Measurements from ENCODE around the gene PRIM2. TPM values are rescaled to one million over a fixed set of nuclear protein-coding genes. Genes with fewer than 3 reads are reported as not detected.
"Not testable (repeated sequence)": the region's sequence is repeated elsewhere in the genome, so short reads cannot be mapped to it uniquely, and the experiment has no call there.

The PRIM2 gene
- total RNA-seq, 1 experiment from 2014 or later = 14.8 TPM

- no peak for DNase-seq (ENCODE audit: extremely low read depth, low read depth)
Observed at GRCh38 chr6:57306273-57306672, 11.2 kb upstream of the PRIM2 start.

- DNase-seq (ENCODE audit: extremely low read depth, low read depth) = no peak
Observed at GRCh38 chr6:57307850-57308249, 9.6 kb upstream of the PRIM2 start.

GRCh38 chr6:57308755-57309154 is 8.7 kb upstream of the PRIM2 start:
- DNase-seq (ENCODE audit: extremely low read depth, low read depth) = not testable (repeated sequence)

GRCh38 chr6:57310095-57310816 is 7.2 kb upstream of the PRIM2 start:
- not testable (repeated sequence) for DNase-seq (ENCODE audit: extremely low read depth, low read depth)

GRCh38 chr6:57310817-57311157 is 6.6 kb upstream of the PRIM2 start:
- DNase-seq (ENCODE audit: extremely low read depth, low read depth) = no peak

DNA sequence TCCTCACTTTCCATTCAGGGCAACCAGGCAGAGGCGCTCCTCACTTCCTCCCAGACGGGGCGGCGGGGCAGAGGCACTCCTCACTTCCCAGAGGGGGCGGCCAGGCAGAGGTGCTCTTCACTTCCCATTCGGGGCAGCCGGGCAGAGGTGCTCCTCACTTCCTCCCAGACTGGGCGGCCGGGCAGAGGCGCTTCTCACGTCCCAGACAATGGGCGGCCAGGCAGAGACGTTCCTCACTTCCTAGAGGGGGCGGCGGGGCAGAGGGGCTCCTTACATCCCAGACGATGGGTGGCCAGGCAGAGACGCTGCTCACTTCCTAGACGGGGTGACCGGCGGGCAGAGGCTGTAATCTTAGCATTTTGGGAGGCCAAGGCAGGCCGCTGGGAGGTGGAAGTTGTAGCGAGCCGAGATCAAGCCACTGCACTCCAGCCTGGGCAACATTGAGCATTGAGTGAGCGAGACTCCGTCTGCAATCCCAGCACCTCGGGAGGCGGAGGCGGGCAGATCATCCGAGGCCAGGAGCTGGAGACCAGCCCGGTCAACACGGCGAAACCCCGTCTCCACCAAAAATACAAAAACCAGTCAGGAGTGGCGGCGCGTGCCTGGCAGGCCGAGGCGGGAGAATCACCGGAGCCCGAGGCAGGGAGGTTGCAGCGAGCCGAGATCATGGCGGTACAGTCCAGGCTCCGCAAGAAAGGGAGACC is 6.0 kb upstream of the PRIM2 start:
- not testable (repeated sequence) for DNase-seq (ENCODE audit: extremely low read depth, low read depth)

DNA sequence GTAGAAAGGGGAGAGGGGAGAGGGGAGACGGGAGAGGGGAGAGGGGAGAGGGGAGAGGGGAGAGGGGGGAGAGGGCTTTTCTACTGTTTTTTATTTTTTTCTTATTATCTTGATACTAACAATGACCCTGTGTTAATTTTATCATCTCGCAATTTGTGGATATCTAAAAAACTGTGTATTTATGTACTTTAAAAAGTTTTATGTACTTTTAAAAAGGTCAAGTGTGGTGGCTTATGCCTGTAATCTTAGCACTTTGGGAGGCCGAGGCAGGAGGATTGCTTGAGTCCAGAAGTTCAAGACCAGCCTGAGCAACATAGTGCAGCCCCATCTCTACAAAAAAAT is 5.5 kb upstream of the PRIM2 start:
- DNase-seq (ENCODE audit: extremely low read depth, low read depth) = no peak

GRCh38 chr6:57313009-57313408 is 4.4 kb upstream of the PRIM2 start:
- no peak for DNase-seq (ENCODE audit: extremely low read depth, low read depth)

DNA sequence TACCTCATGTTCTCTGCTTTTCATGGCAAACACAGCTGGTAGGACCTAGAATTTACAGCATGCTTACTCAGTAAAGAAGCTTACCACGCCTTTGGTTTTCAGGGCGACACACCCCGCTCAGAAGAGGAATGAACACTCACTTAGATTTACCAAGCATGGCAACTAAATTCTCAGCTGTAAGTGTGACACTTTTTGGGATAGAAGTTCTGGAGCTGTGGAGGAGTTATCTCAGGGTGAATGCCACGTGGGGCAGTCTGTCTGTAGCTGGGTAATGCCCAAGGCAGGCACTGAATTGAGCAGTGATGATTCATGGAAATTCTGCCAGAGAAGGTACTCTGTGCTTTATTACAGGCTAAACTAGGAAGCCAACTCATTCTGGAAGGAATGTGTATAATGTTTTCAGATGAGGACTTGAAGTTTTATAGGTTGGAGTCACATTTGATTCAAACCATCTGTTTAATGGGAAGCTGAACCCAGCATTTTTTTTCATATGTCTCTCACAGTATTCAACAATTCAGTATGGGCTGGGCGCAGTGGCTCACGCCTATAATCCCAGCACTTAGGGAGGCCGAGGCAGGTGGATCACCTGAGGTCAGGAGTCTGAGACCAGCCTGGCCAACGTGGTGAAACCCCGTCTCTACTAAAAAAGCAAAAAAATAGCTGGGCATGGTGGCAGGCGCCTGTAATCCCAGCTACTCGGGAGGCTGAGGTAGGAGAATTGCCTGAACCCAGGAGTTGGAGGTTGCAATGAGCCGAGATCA is 3.5 kb upstream of the PRIM2 start:
- DNase-seq (ENCODE audit: extremely low read depth, low read depth) = no peak

- no peak for DNase-seq (ENCODE audit: extremely low read depth, low read depth)
Observed at GRCh38 chr6:57315111-57315510, 2.3 kb upstream of the PRIM2 start.

GRCh38 chr6:57315851-57316250 is 1.6 kb upstream of the PRIM2 start:
- no peak for DNase-seq (ENCODE audit: extremely low read depth, low read depth)

GRCh38 chr6:57316581-57317059 is 810 bp upstream of the PRIM2 start:
- DNase-seq (ENCODE audit: extremely low read depth, low read depth) = peak; percentile 82

GRCh38 chr6:57324538-57324937 is 7.1 kb downstream of the PRIM2 start:
- DNase-seq (ENCODE audit: extremely low read depth, low read depth) = no peak

- no peak for DNase-seq (ENCODE audit: extremely low read depth, low read depth)
Observed at GRCh38 chr6:57327311-57327710, 9.9 kb downstream of the PRIM2 start.

GRCh38 chr6:57328074-57328473 is 10.6 kb downstream of the PRIM2 start:
- DNase-seq (ENCODE audit: extremely low read depth, low read depth) = no peak

DNA sequence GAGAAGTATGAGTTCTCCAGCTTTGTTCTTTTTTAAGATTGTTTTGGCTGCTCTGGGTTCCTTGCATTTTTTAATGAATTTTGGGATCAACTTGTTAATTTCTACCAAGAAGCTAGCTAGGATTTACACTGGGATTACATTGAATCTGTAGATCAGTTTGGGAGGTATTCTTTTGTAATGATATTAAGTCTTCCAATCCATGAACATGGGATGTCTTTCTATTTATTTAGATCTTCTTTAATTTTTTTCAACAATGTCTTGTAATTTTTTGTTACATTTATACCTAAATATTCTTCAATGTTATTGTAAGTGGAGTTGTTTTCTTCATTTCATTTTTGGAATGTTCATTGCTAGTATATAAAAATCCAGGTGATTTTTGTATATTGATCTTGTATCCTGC is 12.5 kb downstream of the PRIM2 start:
- DNase-seq (ENCODE audit: extremely low read depth, low read depth) = no peak

DNA sequence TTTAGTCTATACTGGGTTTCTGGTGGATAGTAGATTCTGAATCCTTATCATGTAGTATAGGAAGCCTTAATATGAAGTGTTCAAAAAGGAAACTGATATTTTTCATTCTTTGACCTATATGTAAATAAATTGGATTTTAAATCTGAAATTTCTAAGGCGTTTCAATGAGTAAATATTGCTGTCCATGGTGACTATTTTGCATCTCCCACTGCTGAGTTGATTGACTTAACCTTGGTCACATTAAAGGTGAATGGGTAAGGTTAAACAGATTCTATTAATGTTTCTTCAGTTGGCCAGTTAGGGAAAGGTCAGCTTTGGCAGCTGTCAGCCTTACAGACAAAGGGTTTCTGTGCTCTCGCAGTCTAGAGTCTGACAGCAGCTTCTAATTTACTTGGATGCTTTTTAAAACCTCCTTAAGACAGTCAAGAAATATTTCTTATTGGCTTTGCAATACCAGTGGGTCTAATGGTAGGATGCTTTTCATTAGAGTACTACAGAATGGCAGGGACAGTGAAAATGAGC is 24.8 kb downstream of the PRIM2 start:
- no peak for DNase-seq (ENCODE audit: extremely low read depth, low read depth)

DNA sequence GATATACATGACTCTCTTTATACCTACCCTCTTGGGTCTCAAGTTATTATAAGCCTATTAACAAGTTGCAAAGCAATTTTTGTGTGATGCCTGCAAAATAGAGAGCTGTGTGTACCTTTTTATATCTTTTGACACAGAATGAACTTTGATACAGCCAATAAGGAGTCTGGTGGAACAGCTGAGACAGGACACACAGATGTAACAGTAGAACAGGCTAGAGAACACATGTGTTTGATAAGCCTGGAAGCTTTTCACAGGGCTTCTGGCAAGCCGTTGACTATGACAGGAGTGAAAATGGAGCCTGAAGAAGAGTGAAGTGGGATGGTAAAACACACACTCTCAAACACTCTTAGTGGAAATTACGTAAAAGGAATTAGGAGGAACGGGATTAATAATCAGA is 25.9 kb downstream of the PRIM2 start:
- not testable (repeated sequence) for DNase-seq (ENCODE audit: extremely low read depth, low read depth)

DNA sequence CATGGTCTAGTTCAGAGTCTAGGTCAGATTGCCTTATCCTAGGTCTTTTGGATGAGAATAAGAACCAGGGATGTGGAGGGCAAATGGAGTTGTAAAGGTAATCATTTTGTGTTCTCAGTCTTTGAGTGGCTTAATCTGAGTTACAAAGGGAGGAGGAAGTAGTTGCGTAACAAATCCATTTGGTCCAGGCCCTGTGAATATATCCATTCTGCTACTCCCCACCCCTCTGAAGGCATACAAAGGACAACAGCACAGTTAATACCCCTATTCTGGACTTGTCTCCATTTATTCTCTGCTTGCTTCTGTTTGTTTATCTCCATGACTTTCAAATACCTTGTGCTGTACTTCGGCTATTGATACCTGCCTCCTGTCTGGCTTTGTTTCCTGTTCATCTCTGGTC is 29.3 kb downstream of the PRIM2 start:
- not testable (repeated sequence) for DNase-seq (ENCODE audit: extremely low read depth, low read depth)

- DNase-seq (ENCODE audit: extremely low read depth, low read depth) = not testable (repeated sequence)
Observed at GRCh38 chr6:57347597-57347996, 30.2 kb downstream of the PRIM2 start.

GRCh38 chr6:57350443-57350842 is 33.0 kb downstream of the PRIM2 start:
- DNase-seq (ENCODE audit: extremely low read depth, low read depth) = not testable (repeated sequence)

Measured in NCI-H460 (cell line).